ENCODE data around the gene PTPMT1.

- TF ChIP-seq CTCF (IDR thresholded peaks at IDR 0.05; ENCODE audit: low read length) (no peak), EZH2 (optimal IDR thresholded peaks at IDR 0.05; ENCODE audit: low read depth, low read length) (no peak), EZH2phosphoT487 (IDR thresholded peaks at IDR 0.05; ENCODE audit: low read length) (no peak)
Measured at GRCh38 chr11:47577460-47578041, 12.2 kb downstream of the PTPMT1 start.
